ENCODE results near the gene MN1.
A peak's percentile ranks its signal among the peaks of the same experiment; 100 is the strongest.

MN1 gene

DNA sequence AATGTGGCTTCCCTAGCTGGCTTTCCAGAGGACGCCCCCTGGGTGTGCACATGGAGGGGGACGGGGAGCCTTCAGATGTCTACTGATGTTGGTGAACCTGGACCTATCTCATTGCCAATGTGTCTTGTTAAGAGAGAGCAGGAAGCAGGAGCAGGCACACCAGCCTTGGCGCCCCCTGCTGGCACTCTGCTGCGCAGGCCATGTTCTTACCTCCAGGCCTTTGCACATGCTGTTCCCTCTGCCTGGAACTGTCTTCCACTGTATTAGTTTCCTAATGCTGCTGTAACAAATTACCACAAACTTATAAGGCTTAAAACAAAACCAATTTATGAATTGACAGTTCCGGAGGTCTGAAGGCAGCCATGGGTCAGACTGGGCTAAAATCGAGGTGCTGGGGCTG is 23.6 kb upstream of the MN1 start:
- DNase-seq: no peak

DNA sequence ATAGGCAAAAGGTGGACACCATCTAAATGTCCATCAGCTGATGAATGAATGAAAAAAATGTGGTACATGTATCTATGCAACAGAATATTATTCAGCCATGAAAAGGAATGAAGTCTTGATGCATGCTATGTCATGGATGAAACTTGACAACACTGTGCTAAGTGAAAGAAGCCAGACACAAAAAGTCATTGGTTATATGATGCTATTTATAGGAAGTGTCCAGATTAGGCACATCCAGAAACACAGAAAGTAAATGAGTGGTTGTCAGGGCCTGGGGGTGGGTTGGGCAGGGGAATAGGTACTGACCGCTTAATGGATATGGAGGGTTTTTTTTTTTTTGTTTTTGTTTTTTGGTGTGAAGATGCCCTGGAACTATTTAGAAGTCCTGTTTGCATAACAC is 21.7 kb upstream of the MN1 start:
- DNase-seq: no peak

DNA sequence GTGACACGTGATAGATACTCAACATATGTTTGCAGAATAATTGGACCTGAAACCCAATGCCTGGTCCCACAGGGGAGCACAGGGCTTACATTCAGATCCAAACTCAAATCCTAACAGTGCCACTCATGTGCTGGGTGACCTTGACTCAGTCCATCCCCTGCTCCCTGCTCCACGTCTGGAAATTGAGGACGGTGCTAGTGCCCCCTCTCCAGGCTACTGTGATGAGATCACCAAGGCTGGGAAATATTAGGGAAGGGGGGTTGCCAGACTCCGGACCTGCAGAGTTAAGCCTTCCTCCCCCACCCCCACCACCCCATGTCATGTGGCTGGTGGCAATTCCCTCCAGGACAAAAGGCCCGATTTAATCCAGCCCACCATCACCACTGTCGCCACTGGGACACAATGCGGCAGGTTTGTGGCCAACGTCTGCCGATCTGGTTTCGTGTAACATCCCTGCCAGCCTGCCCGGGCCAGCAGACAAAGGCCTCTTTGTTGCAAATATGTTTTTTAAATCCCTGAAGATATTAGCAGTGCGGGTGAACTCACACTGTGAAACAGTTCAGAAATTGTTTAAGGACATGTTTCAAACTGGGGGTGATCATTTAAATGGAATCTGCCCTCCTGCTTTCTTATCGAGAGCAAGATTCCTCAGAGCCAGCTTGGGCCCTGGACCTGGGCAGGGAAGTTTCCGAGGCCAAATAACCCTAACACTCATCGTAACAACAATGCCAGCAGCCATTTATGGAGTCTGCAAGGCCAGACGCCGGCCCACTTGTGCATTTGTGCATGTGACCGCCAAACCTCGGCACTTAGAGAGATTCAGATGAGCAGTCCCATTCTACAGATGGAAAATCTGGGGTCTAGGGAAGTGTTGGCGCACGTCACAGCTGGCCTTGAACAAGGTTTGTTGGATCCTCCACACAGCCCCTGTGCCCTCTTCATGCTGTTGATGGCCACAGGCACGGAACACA is 19.6 kb upstream of the MN1 start:
- DNase-seq: no peak

DNA sequence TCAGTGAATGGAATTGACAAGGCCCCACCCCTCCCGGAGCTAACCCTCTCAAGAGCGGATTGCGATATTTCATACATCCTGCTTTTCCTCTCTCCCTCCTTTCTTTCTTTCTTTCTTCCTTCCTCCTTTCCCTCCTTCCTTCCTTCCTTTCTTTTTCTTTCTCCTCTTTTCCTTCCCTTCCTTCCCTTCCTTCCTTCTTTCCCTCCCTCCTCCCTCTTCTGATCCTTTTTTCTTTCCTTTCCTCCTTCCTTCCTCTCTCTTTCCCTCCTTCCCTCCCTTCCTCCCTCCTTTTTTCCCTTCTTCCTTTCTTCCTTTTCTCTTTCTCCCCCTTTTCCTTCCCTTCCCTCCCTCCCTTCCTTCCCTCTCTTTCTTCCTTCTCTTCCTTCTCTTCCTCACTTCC is 15.0 kb upstream of the MN1 start:
- no peak for DNase-seq

DNA sequence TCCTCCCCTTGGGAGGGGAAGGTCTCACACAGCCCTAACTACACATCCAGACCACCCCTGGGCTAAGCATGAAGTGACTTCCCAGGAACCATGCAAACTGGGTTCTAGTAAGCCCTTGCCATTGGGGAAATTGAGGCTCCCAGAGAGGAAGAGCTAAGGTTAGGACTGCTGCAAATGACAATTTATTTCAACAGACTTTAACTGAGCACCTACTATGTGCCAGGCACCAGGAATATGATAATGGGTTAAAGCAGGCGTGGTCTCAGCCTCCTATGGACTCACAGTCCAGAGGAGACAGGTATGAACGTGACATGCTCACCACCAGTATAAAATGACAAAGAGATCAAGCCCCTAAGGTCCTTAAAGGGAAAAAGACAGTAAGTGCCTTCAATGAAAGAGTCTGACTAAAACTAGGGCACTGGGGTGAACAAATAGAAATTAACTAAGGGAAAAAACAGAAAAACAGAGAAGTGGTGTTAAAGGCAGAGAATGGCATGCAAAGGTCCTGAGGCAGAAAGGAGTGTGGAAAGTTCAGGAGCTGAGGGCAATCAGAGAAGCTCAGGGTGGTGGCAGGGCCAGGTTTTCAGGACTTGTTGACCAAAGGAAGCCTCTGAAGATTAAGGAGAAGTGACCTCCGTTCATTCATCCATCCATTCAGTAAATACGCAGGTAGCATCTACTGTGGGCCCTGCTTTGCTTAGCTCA is 14.4 kb upstream of the MN1 start:
- no peak for DNase-seq

DNA sequence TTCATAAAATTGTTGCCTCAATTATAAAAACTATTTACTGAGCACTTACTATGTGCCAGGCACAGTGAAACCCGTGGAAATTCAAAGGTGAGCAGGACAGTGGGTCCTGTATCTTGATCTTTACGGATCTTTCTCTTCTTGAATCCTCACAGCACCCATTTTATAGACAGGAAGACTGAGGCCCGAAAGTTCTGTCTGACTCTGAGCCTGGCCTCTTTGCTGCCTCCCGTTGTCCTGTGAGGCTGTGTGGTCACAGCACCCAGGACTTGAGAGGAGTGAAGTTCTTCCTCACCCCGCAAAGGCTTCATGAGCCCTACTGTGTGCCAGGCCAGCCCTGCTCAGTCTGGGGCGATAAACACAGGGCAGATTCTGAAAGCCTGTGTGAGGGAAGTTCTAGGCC is 13.4 kb upstream of the MN1 start:
- no peak for DNase-seq

DNA sequence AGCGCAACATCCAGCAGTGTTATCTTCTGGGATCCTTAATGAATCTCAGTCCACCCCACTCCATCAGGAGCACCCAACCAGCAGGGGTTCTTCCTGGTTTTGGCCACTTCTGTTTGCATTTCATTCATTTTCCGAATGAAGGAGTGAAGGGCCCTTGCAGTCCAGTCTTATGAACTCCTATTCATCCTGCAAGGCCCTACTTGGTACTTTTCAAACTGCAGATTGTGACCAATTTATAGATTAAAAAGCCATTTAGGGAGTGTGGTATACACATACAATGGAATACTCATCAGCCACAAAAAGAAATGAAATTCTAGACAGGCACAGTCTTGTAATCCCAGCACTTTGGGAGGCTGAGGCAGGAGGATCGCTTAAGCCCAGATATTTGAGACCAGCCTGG is 10.2 kb upstream of the MN1 start:
- no peak for DNase-seq

DNA sequence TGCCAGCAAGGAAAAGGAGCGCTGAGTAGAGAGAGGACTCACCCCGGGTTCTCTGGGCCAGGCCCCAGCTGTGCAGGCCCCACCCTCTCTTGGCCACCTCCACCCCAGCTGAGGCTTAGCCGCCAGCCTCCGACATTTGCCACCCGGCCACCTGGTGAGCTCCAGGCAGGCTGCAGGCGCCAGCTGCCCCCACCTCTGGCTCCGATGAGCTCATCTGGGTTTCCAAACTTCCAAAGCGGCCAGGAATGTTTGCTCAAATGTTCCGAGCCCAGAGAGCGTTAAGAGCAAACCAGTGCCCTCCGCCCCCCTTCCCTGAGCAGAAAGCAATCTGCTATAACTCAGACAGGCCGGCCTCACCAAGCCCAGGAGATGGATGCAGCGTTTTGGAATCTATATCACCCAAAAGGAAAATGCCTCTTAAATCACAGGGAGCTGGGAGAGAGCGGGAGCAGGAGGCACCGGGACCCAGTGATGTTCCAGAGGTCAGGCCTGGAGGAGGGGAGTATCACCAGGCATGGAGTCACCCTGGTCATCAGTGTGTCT is 9.1 kb upstream of the MN1 start:
- DNase-seq: no peak

DNA sequence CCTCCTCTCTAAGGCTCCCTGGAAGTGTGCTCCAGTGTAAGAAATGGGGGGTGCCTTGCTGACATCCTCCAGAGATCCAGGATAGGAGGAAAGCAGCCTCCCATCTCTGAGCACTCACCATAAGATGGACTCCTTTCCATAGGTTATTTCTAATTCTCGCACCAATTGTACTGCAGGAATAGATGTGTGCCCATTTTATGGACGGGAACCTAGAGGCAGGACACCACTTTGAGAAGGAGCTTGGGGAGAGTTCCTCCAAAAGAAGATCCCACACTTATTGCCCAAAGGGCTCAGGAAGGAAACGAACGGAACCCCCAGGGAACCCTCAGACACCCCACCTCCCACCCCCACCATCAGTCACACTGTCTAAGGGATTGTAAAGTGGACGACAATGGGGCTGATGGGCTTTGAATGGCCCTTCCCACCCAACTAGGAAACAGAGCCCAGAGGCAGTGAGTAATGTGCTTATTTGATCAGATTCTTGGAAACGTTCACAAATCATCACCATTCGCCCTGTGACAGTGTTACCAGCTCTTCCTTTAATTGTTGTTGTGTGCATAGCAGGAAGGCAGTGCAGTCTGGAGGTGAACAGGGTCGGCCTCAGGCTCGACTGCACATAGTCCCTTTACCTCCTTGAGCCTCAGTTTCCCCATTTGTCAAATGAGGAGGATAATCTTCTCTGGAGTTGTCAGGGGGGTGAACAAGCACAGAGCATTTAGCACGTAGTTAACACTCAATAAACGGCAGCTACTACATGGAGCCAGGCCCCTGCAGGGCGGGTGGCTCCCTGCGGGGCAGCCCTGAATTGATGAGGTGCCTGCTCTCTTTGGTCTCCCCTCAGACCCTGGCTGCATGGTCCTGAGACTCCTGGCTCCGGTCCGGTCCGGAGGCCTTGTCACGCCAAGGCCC is 8.4 kb upstream of the MN1 start:
- no peak for DNase-seq

DNA sequence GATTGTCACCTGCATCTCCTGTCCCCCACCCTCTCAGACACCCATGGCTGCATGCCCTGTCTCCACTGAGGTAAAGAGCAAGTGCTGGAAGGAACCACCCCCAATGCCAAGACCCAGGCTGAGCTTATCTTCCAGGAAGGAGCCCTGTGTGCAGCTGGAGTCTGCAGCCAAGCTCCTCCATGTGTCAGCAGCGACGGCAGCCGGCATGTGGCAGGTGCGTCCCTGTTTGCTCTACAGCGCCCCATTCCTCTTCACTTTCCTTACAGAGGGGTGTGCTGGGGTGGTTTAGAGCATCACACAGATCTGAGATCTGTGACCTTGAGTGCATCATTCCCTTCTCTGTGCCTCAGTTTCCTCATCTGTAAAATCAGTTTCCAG is 7.7 kb upstream of the MN1 start:
- peak in 1 of 2 donors; percentile 53 for DNase-seq

DNA sequence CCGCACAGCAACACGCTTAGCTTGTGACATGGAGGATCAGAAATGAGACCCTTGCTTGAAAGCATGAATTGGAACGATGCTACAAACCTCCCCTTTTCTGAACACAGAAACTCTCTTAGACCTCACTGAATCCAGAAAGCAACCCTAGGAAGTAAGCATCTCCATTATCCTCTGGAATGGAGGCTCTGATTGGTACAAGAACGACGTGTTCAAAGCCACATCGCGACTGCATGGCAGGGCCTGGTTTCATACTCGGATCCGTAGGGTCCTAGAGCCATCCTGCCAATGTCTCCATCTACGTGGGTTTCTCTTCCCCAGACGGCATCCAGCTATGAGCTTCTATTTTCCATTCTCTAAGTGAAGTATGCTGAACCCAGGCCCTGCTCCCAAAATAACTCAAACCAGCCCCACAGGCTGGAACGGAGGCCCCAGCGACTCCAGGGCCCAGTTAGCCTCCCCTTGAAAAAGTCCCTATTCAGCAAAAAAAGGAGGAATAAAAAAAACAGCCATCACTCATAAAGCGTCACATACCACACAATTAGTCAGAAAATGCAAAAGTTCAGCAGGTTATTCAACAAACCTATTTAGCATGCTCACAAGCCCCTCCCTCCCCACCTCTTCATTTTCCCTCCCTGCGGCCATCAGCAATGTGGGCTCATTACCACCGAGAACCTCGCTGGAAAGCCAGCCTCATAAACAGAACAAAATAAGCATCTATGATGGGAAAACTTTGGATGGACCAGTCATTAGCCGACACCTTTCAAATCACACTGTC is 7.1 kb upstream of the MN1 start:
- DNase-seq: no peak

DNA sequence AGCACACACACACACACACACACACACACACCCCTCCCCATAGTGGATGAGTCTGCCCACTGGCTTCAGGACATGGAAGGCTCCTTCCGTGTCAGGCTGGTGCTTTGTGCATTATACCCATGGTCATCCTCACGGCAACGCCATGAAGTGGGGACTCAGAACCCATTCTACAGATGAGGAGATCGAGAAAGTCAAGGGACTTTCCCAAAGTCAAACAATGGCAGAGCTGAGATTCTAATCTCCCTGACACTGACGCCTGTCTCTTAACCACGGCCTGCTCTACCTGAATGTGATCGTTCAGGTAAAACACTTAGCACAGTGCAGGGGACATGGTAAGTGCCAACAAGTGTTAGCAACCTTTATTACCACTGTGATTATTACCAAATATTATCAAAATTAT is 4.3 kb upstream of the MN1 start:
- no peak for DNase-seq

DNA sequence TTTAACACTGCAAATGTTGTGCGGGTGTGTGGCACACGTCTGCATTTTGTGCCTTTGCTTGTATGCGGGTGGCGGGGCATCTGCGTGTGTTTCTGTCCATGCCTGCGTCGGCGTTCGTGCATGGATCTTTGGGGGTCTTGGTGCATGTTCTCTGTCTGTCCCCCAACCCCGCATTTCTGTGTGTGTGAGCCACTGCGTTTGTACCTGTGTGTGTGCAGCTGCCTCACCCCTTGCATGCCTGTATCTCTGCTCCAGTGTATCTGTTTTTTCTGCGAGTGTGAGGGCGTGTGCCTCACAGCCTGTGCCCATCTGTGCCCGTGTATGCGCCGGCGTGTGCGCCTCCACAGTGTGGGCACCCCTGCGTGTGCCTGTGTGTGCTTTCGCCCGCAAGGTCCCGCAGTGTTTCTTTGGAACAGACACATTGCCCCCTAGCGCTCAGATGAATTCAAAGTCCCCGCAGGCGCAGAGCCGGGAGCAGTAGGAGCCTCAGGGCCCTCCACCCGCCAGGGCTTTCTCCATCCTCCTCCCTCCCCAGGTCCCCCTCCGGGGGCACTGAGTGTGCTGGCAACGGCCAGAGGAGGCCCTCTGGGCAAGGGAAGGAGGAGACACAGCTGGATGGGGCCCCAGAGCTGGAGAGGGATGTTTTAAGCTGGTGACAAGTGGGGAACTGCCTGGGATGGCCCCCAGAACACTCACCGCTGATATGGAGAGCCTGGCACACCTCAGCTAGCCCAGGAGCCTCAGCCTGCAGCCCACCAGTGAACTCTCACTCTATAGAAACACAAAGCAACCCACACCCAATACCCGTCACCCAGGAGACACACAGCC is 3.1 kb upstream of the MN1 start:
- peak; percentile 21 to 57 for DNase-seq

DNA sequence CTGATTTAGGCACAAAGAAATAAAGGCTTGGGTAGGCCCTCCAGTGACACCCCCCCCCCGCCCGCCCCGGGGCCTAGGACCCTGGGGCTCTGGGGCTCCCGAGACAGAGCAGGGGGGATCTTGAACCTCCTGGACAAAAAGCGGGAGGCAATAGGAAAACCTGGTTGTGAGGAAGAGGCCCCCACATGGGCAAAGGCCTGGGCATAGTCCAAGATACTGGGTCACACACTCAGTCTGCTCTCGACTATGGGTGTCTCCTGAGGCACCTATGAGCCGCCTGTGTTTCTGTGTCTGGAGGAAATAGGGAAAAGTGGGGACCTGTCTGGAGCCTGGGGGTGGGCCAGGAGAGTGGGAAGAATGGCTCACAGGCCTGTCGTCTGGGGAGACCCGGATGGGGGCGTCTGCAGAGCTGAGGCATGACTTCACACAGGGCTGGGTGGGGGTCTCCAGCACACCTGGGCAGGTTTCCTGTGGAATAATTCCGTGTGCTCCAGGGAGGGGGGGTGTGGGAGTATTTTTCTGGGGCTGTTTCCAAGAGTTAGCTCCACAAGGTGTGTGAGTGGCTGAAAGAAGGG is 2.4 kb upstream of the MN1 start:
- no peak for DNase-seq

DNA sequence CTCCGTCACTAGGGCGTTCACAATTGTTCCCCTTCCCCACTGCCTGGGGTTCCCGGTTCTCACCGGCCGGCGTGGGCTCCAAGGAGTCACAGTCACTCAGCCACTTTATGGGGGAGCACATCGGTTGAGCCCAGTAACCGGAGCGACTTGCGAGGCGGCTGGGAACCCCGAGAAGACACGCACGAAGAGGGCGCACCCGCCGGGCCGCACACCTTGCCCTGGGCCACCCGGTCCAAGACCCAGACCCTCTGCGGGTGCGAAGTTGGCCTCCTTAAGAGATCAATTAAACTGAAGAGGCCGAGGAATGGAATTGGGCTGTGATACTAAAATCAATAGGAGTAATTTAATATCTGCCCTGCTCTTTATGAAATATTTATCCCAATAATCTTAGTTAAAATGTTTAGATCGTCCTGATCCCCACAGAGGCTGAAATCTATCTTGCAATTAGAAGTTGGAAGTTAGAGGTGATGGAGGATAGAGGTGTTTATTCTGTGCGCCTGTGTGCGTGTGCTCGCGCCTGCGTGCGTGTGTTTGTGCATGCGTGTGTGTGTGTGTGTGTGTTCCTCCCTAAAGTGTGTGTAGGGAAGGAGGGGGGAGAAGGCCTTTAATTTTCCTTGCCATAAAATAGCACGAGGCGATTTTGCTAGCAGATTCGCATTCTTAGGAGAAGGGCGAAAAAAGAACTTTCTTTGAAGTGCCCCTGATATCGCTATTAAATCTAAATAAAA is 954 bp upstream of the MN1 start:
- DNase-seq: no peak

DNA sequence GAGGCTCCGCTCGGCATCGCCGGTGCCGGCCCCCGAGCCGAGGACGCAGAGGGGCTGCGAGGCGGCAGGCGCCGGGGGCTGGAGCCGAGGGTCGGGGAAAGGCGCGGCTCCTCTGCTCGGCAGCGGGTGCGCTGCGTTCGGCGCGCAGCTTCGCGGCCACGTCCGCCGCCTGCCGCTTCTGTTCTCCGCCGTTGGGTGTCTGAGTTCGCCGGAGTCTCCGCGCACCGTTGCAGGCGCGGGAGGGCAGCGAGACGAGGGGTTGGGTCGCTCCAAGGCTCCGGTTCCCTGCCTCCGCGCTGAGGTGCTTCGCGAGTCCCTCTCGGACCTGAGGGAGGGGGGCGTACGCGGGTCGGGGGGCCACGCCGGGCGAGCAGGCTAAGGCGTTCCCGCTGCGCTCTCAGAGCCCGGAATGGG is 347 bp downstream of the MN1 start:
- DNase-seq: peak in 1 of 2 donors; percentile 61

DNA sequence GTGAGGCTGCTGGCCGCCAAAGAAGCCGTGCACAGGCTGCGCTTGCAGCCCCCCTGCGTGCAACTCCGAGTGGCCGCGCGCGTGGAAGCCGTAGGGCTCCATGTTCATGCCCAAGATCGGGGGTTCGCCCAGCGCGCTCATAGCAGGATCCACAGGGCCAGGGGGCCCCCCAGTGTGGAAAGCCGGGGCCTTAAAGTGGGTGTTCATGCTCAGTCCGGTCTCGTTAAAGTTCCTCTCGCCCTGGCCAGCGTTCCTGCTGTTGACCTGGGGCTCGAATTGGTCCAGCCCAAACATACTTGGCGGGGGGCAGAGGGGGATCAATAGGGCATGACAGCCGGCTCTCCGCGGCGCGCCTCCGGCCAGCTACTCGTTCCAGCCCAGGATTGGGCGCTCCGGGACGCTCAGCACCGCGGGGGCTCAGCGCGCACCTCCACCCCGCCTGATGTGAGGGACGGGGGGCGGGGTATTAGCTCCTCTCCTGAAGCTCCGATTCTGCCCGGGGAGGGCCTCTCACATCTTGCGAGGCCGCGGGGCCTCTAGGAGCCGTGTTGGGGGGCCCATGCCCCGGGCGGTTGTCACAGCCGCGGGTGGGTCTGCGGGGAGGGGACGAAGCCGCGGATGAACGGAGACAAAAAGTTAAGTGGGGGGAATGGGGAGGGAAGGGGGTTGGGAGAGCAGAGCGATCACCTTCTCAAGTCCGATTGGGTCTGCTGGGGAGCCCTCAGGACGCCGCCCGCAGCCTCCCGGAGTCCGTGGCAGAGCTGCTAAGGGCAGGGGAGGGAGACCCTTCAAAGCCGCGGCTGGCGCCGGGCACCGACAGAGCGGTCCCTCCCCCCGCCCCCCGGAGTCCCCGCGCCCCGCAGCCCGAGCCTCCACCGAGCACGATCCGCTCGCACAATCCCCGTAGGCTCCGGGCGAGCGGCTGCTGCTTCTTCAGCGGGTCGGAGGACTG is 1.0 kb downstream of the MN1 start:
- DNase-seq: no peak

DNA sequence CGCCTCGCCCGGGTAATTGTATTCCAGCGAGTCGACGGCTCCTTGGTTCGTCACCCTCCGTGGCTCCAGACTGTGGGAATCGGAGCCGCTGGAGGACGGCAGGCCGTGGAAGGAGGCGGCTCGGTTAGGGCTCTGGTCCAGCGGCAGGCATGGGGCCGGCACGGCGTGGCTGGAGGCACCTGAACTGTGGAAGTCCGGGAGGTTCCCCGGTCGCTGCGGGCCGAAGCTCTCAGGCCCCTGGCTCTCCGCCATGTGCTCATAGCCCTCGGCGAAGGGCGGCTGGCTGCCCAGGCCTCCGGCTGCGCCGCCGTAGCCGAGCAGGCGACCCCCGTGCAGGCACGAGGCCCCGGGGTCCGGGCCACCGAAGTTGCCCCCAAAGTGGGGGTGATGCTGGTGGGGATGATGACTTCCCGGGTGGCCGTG is 1.7 kb downstream of the MN1 start:
- DNase-seq: no peak

All from bone marrow (tissue), 2 donors.